K562 (cell line): ENCODE data around the gene NEUROD2. TPM values are rescaled to one million over a fixed set of nuclear protein-coding genes. Genes with fewer than 3 reads are reported as not detected.

Experiments
- ILK ChIP-seq: fragments of 450-650 bp; IDR thresholded peaks from 2 replicates; pipeline ENCODE4 v1.6.1; 2016; ENCODE audit warnings: missing genetic modification characterization, low read depth, mild to moderate bottlenecking, missing compliant biosample characterization, moderate library complexity, borderline replicate concordance
- KLF16 ChIP-seq: IDR thresholded peaks from 2 replicates; pipeline ENCODE4 v1.6.1; 2016; ENCODE audit warnings: antibody characterized with exemption
- NRF1 ChIP-seq, 2 experiments: fragments of 450-650 bp; IDR thresholded peaks in 1 of 2; conservative IDR thresholded peaks in 1 of 2; 2 replicates each; pipeline ENCODE4 v1.6.1; 2014; ENCODE audit warnings: mild to moderate bottlenecking in 2 of 2
- PBX2 ChIP-seq, 2 experiments: IDR thresholded peaks in 1 of 2; conservative IDR thresholded peaks in 1 of 2; 2 replicates each; pipeline ENCODE4 v1.6.1; 2016; ENCODE audit warnings: low read depth in 2 of 2, mild to moderate bottlenecking in 1 of 2, missing compliant biosample characterization in 1 of 2, missing genetic modification characterization in 1 of 2, moderate library complexity in 1 of 2
- PHF8 ChIP-seq: fragments of 200-600 bp; sonication (generic); IDR thresholded peaks from 2 replicates; pipeline ENCODE4 v1.6.1; 2012; ENCODE audit warnings: mixed run types, mild to moderate bottlenecking, inconsistent platforms, low read length, moderate library complexity, borderline replicate concordance
- RERE ChIP-seq: sonication (generic); formaldehyde crosslinking; IDR thresholded peaks from 2 replicates; pipeline ENCODE4 v1.8.0; 2023; ENCODE audit warnings: missing genetic modification reagents, mild to moderate bottlenecking, borderline replicate concordance
- SETDB1 ChIP-seq: IDR thresholded peaks from one replicate; pipeline ENCODE4 v1.6.1; 2012; ENCODE audit warnings: low read length, control low read depth, inconsistent platforms
- SIN3A ChIP-seq, 2 experiments: fragments of 150-350 bp in 1 of 2; IDR thresholded peaks; 2 replicates each; pipeline ENCODE4 v1.6.1; 2011 to 2016; ENCODE audit warnings: borderline replicate concordance in 2 of 2, low read depth in 2 of 2, low read length in 2 of 2, mild to moderate bottlenecking in 2 of 2, moderate library complexity in 2 of 2; ENCODE audit not compliant: control insufficient read depth in 1 of 2
- ZNF133 ChIP-seq: fragments of 250-450 bp; sonication (Bioruptor Pico); IDR thresholded peaks from 2 replicates; pipeline ENCODE4 v1.4.0; 2020; ENCODE audit warnings: mild to moderate bottlenecking
- ZNF449 ChIP-seq: fragments of 250-450 bp; sonication (Bioruptor Pico); IDR thresholded peaks from 2 replicates; pipeline ENCODE4 v1.8.0; 2022; ENCODE audit warnings: moderate library complexity, mild to moderate bottlenecking, inconsistent platforms
- polyA plus RNA-seq, 8 experiments: library from polyadenylated mRNA; depleted of rRNA in 4 of 8; stranded (reverse) in 5 of 8; unstranded in 3 of 8; fragments of >200 nt; fragmentation: Nextera tagmentation in 2 of 8; fragmentation: Illumina TruSeq in 1 of 8; extraction: Ambion mirVana in 2 of 8; extraction: Trizol in 1 of 8; gene quantifications; 2 replicates each; pipeline versions ENCODE4 v1.2.1 to v1.2.3, GENCODE V29; 2011 to 2014; ENCODE audit warnings: inconsistent platforms in 1 of 8, missing spikeins in 1 of 8
- total RNA-seq, 7 experiments: library from RNA; depleted of rRNA in 6 of 7; stranded (reverse); fragments of >200 nt in 6 of 7; fragmentation: Illumina TruSeq in 2 of 7; extraction: Trizol in 2 of 7; gene quantifications; 2 replicates each; pipeline versions ENCODE4 v1.2.1 to v1.2.3, GENCODE V29; 2011 to 2021; ENCODE audit warnings: low replicate concordance in 1 of 7

NEUROD2 gene
- total and polyA plus RNA-seq, 9 of the 15 experiments (the other 6 are each of a cell fraction or from before 2014, with no cell fraction given): not detected

- TF ChIP-seq RERE (CRISPR knock-in tag): no peak
- TF ChIP-seq ILK (tag): no peak
- no peak for TF ChIP-seq PBX2 (CRISPR knock-in tag; IDR thresholded peaks at IDR 0.05; ENCODE audit: low read depth)
- no peak for TF ChIP-seq PBX2 (tag; conservative IDR thresholded peaks at IDR 0.05; ENCODE audit: low read depth)
- TF ChIP-seq PHF8: no peak
- no peak for TF ChIP-seq ZNF133 (CRISPR knock-in tag)
- TF ChIP-seq NRF1 (conservative IDR thresholded peaks at IDR 0.05 in 1 of 2, IDR thresholded peaks at IDR 0.05 in 1 of 2): no peak
- TF ChIP-seq ZNF449 (CRISPR knock-in tag): no peak
- TF ChIP-seq KLF16: no peak
- TF ChIP-seq SETDB1: no peak
- no peak for TF ChIP-seq SIN3A (IDR thresholded peaks at IDR 0.05; ENCODE audit: borderline replicate concordance in 2 of 2, control insufficient read depth in 1 of 2, low read depth in 2 of 2, low read length in 2 of 2)
These were observed 11.7 kb downstream of the NEUROD2 start (continued) for GRCh38 chr17:39595928-39596510.
